ENCODE measurements around the gene MYO7A.

MYO7A gene

GRCh38 chr11:77156396-77157195 lies 28.6 kb downstream of the MYO7A start:
- no peak overlapping the region for H3K27ac ChIP-seq (ENCODE audit: insufficient read depth in 1 of 2, low read depth in 1 of 2, low read length in 2 of 2, poor library complexity in 1 of 2, severe bottlenecking in 2 of 2)
- H3K4me1 ChIP-seq (ENCODE audit: control extremely low read depth in 1 of 4, control insufficient read depth in 4 of 4, insufficient read depth in 4 of 4, low read length in 3 of 4) = peaks cover 6 to 44% (median 39%) of the 10 kb centered on the region in 4 experiments
- H3K27me3 ChIP-seq (replicated peaks in 2 of 5; ENCODE audit: control insufficient read depth in 4 of 5, insufficient read depth in 5 of 5, low read length in 4 of 5) = peaks cover 0 to 5% (median 0%) of the 10 kb centered on the region in 5 experiments
- no peak for DNase-seq
- H3K9me3 ChIP-seq (ENCODE audit: control extremely low read depth in 1 of 5, control insufficient read depth in 4 of 5, insufficient read depth in 2 of 5, low read depth in 1 of 5, low read length in 4 of 5) = no peaks in the 10 kb centered on the region
- WGBS (ENCODE audit: insufficient coverage) = 97% methylated on average over 25 of the region's 26 CpGs
- no peaks in the 10 kb centered on the region for H3K36me3 ChIP-seq (ENCODE audit: control insufficient read depth in 4 of 4, insufficient read depth in 4 of 4, low read length in 3 of 4)
- CTCF ChIA-PET = interaction anchor here (0.7 to 6.9 kb wide), 6 partner anchors 9 to 31 kb away, joined by 3 to 42 read pairs (median 8); no protein-coding TSS in a partner anchor
- no peak overlapping the region for H3K4me3 ChIP-seq (ENCODE audit: control insufficient read depth in 1 of 7, extremely low read depth in 1 of 7, insufficient read depth in 4 of 7, low read depth in 2 of 7, low read length in 6 of 7)
- POLR2A ChIA-PET = no interaction called here

GRCh38 chr11:77158041-77158695 lies 30.1 kb downstream of the MYO7A start:
- Histone ChIP-seq H3K4me1 (ENCODE audit: control extremely low read depth in 1 of 4, control insufficient read depth in 4 of 4, insufficient read depth in 4 of 4, low read length in 3 of 4) (peaks cover 1 to 29% (median 23%) of the 10 kb centered on the region in 4 experiments), H3K36me3 (ENCODE audit: control insufficient read depth in 4 of 4, insufficient read depth in 4 of 4, low read length in 3 of 4) (no peaks in the 10 kb centered on the region), H3K27ac (ENCODE audit: insufficient read depth in 1 of 2, low read depth in 1 of 2, low read length in 2 of 2, poor library complexity in 1 of 2, severe bottlenecking in 2 of 2) (no peak overlapping the region), H3K27me3 (replicated peaks in 2 of 5; ENCODE audit: control insufficient read depth in 4 of 5, insufficient read depth in 5 of 5, low read length in 4 of 5) (peaks cover 0 to 5% (median 0%) of the 10 kb centered on the region in 5 experiments), H3K4me3 (ENCODE audit: control insufficient read depth in 1 of 7, extremely low read depth in 1 of 7, insufficient read depth in 4 of 7, low read depth in 2 of 7, low read length in 6 of 7) (no peak overlapping the region), H3K9me3 (ENCODE audit: control extremely low read depth in 1 of 5, control insufficient read depth in 4 of 5, insufficient read depth in 2 of 5, low read depth in 1 of 5, low read length in 4 of 5) (no peaks in the 10 kb centered on the region)
- no peak for DNase-seq
- WGBS (ENCODE audit: insufficient coverage) = 94% methylated on average over 17 of the region's 19 CpGs
- CTCF ChIA-PET = interaction anchor here (1.4 to 2.4 kb wide), 2 partner anchors 15 to 28 kb away, joined by 3 to 9 read pairs; no protein-coding TSS in a partner anchor
- POLR2A ChIA-PET = no interaction called here

GRCh38 chr11:77159219-77159936 lies 31.3 kb downstream of the MYO7A start:
- ChIA-PET POLR2A (no interaction called here), CTCF (interaction anchor here (1.5 to 1.8 kb wide), 2 partner anchors 15 to 32 kb away, joined by 3 to 4 read pairs; partner anchors contain the start of gene MYO7A)
- H3K36me3 ChIP-seq (ENCODE audit: control insufficient read depth in 4 of 4, insufficient read depth in 4 of 4, low read length in 3 of 4) = no peaks in the 10 kb centered on the region

GRCh38 chr11:77159937-77160495 lies 32.0 kb downstream of the MYO7A start:
- POLR2A ChIA-PET = no interaction called here
- no peak for DNase-seq
- H3K36me3 ChIP-seq (ENCODE audit: control insufficient read depth in 4 of 4, insufficient read depth in 4 of 4, low read length in 3 of 4) = no peaks in the 10 kb centered on the region
- H3K27me3 ChIP-seq (replicated peaks in 2 of 5; ENCODE audit: control insufficient read depth in 4 of 5, insufficient read depth in 5 of 5, low read length in 4 of 5) = peaks cover 0 to 5% (median 0%) of the 10 kb centered on the region in 5 experiments
- no peak overlapping the region for H3K4me3 ChIP-seq (ENCODE audit: control insufficient read depth in 1 of 7, extremely low read depth in 1 of 7, insufficient read depth in 4 of 7, low read depth in 2 of 7, low read length in 6 of 7)
- H3K4me1 ChIP-seq (ENCODE audit: control extremely low read depth in 1 of 4, control insufficient read depth in 4 of 4, insufficient read depth in 4 of 4, low read length in 3 of 4) = peaks cover 0 to 10% (median 5%) of the 10 kb centered on the region in 4 experiments
- WGBS (ENCODE audit: insufficient coverage) = 99% methylated on average over 20 of the region's 20 CpGs
- no peaks in the 10 kb centered on the region for H3K9me3 ChIP-seq (ENCODE audit: control extremely low read depth in 1 of 5, control insufficient read depth in 4 of 5, insufficient read depth in 2 of 5, low read depth in 1 of 5, low read length in 4 of 5)
- CTCF ChIA-PET = interaction anchor here (1.5 to 1.8 kb wide), 2 partner anchors 14 to 33 kb away, joined by 3 to 4 read pairs; partner anchors contain the start of gene MYO7A
- no peak overlapping the region for H3K27ac ChIP-seq (ENCODE audit: insufficient read depth in 1 of 2, low read depth in 1 of 2, low read length in 2 of 2, poor library complexity in 1 of 2, severe bottlenecking in 2 of 2)

More at GRCh38 chr11:77159219-77159936, 31.3 kb downstream of the MYO7A start:
- no peak for DNase-seq
- Histone ChIP-seq H3K27me3 (replicated peaks in 2 of 5; ENCODE audit: control insufficient read depth in 4 of 5, insufficient read depth in 5 of 5, low read length in 4 of 5) (peaks cover 0 to 5% (median 0%) of the 10 kb centered on the region in 5 experiments), H3K9me3 (ENCODE audit: control extremely low read depth in 1 of 5, control insufficient read depth in 4 of 5, insufficient read depth in 2 of 5, low read depth in 1 of 5, low read length in 4 of 5) (no peaks in the 10 kb centered on the region), H3K27ac (ENCODE audit: insufficient read depth in 1 of 2, low read depth in 1 of 2, low read length in 2 of 2, poor library complexity in 1 of 2, severe bottlenecking in 2 of 2) (no peak overlapping the region), H3K4me3 (ENCODE audit: control insufficient read depth in 1 of 7, extremely low read depth in 1 of 7, insufficient read depth in 4 of 7, low read depth in 2 of 7, low read length in 6 of 7) (no peak overlapping the region), H3K4me1 (ENCODE audit: control extremely low read depth in 1 of 4, control insufficient read depth in 4 of 4, insufficient read depth in 4 of 4, low read length in 3 of 4) (peaks cover 0 to 17% (median 11%) of the 10 kb centered on the region in 4 experiments)
- 71% methylated on average over 3 of the region's 4 CpGs for WGBS (ENCODE audit: insufficient coverage)

- no peak for DNase-seq
- Histone ChIP-seq H3K9me3 (ENCODE audit: control extremely low read depth in 1 of 5, control insufficient read depth in 4 of 5, insufficient read depth in 2 of 5, low read depth in 1 of 5, low read length in 4 of 5) (no peaks in the 10 kb centered on the region), H3K36me3 (ENCODE audit: control insufficient read depth in 4 of 4, insufficient read depth in 4 of 4, low read length in 3 of 4) (no peaks in the 10 kb centered on the region), H3K27me3 (replicated peaks in 2 of 5; ENCODE audit: control insufficient read depth in 4 of 5, insufficient read depth in 5 of 5, low read length in 4 of 5) (peaks cover 0 to 5% (median 0%) of the 10 kb centered on the region in 5 experiments), H3K4me3 (ENCODE audit: control insufficient read depth in 1 of 7, extremely low read depth in 1 of 7, insufficient read depth in 4 of 7, low read depth in 2 of 7, low read length in 6 of 7) (no peak overlapping the region), H3K4me1 (ENCODE audit: control extremely low read depth in 1 of 4, control insufficient read depth in 4 of 4, insufficient read depth in 4 of 4, low read length in 3 of 4) (peaks cover 0 to 16% (median 11%) of the 10 kb centered on the region in 4 experiments), H3K27ac (ENCODE audit: insufficient read depth in 1 of 2, low read depth in 1 of 2, low read length in 2 of 2, poor library complexity in 1 of 2, severe bottlenecking in 2 of 2) (no peak overlapping the region)
- 100% methylated on average over 4 of the region's 6 CpGs for WGBS (ENCODE audit: insufficient coverage)
- ChIA-PET POLR2A (no interaction called here), CTCF (no interaction called here)
These were observed 35.2 kb downstream of the MYO7A start for GRCh38 chr11:77163271-77163670.

GRCh38 chr11:77165066-77165465 lies 37.0 kb downstream of the MYO7A start:
- ChIA-PET CTCF (interaction anchor here (1.2 to 1.8 kb wide), 4 partner anchors 8 to 23 kb away, joined by 3 to 7 read pairs (median 4); no protein-coding TSS in a partner anchor), POLR2A (no interaction called here)
- Histone ChIP-seq H3K9me3 (ENCODE audit: control extremely low read depth in 1 of 5, control insufficient read depth in 4 of 5, insufficient read depth in 2 of 5, low read depth in 1 of 5, low read length in 4 of 5) (no peaks in the 10 kb centered on the region), H3K4me1 (ENCODE audit: control extremely low read depth in 1 of 4, control insufficient read depth in 4 of 4, insufficient read depth in 4 of 4, low read length in 3 of 4) (peaks cover 0 to 16% (median 11%) of the 10 kb centered on the region in 4 experiments), H3K27me3 (replicated peaks in 2 of 5; ENCODE audit: control insufficient read depth in 4 of 5, insufficient read depth in 5 of 5, low read length in 4 of 5) (peaks cover 0 to 5% (median 0%) of the 10 kb centered on the region in 5 experiments), H3K27ac (ENCODE audit: insufficient read depth in 1 of 2, low read depth in 1 of 2, low read length in 2 of 2, poor library complexity in 1 of 2, severe bottlenecking in 2 of 2) (no peak overlapping the region), H3K4me3 (ENCODE audit: control insufficient read depth in 1 of 7, extremely low read depth in 1 of 7, insufficient read depth in 4 of 7, low read depth in 2 of 7, low read length in 6 of 7) (no peak overlapping the region), H3K36me3 (ENCODE audit: control insufficient read depth in 4 of 4, insufficient read depth in 4 of 4, low read length in 3 of 4) (no peaks in the 10 kb centered on the region)
- 100% methylated on average over 1 of the region's 5 CpGs for WGBS (ENCODE audit: insufficient coverage)
- DNase-seq = no peak
